Activated T-helper 1 cell treated with anti-CD3 and anti-CD28 coated beads, Interleukin-2, amount 50 U/mL, for 16 hours (primary cell): ENCODE measurements around the gene METTL25B.

Experiments used
- DNase-seq, 2 donors: peaks; one replicate each; pipeline ENCODE4 v3.0.0-alpha.2; 2020; ENCODE audit warnings: low read depth in 1 of 2, low spot score in 1 of 2

Gene METTL25B

GRCh38 chr1:156700736-156701531, 27.3 kb upstream of the METTL25B start:
- no peak for DNase-seq

GRCh38 chr1:156703336-156703735, 24.9 kb upstream of the METTL25B start:
- DNase-seq: no peak

GRCh38 chr1:156703741-156704140, 24.5 kb upstream of the METTL25B start:
- DNase-seq: no peak

GRCh38 chr1:156704166-156704711, 24.0 kb upstream of the METTL25B start:
- DNase-seq: no peak

GRCh38 chr1:156704930-156705320, 23.3 kb upstream of the METTL25B start:
- DNase-seq: no peak

GRCh38 chr1:156705321-156705917, 22.9 kb upstream of the METTL25B start, which contains the start of gene CRABP2:
TSS of gene CRABP2 (minus strand) at chr1:156705583. CDS start at chr1:156705446, 137 bp downstream.
- no peak for DNase-seq

GRCh38 chr1:156705918-156706656, 22.2 kb upstream of the METTL25B start:
- DNase-seq: peak; percentile 44 to 53

- no peak for DNase-seq
These were observed 21.4 kb upstream of the METTL25B start for GRCh38 chr1:156706657-156707416.

- DNase-seq: no peak
These were observed 20.7 kb upstream of the METTL25B start for GRCh38 chr1:156707417-156708217.

- DNase-seq: no peak
These were observed 20.0 kb upstream of the METTL25B start for GRCh38 chr1:156708218-156708661.

GRCh38 chr1:156709031-156709430, 19.2 kb upstream of the METTL25B start:
- no peak for DNase-seq

- no peak for DNase-seq
These were observed 18.3 kb upstream of the METTL25B start for GRCh38 chr1:156709757-156710489.

GRCh38 chr1:156711011-156711817, 17.1 kb upstream of the METTL25B start:
- DNase-seq: no peak

- DNase-seq: no peak
These were observed 15.6 kb upstream of the METTL25B start for GRCh38 chr1:156712626-156713025.

- DNase-seq: no peak
These were observed 13.4 kb upstream of the METTL25B start for GRCh38 chr1:156714830-156715229.

- DNase-seq: no peak
These were observed 10.9 kb upstream of the METTL25B start for GRCh38 chr1:156717351-156717750.

GRCh38 chr1:156721131-156721530, 7.1 kb upstream of the METTL25B start:
- DNase-seq: no peak

GRCh38 chr1:156721535-156721934, 6.7 kb upstream of the METTL25B start:
- no peak for DNase-seq
